Measurements from ENCODE around the gene RFX2.

RFX2 gene

GRCh38 chr19:6068711-6069110, 41.6 kb downstream of the RFX2 start:
- H3K9ac ChIP-seq, result no peak overlapping the region
- H3K4me3 ChIP-seq (IDR thresholded peaks at IDR 0.05; ENCODE audit: insufficient read depth, low read depth, low read length), result no peak overlapping the region
- no peak overlapping the region for H3K4me2 ChIP-seq
- no peak overlapping the region for H3K27ac ChIP-seq
- no peaks in the 10 kb centered on the region for H3K27me3 ChIP-seq (ENCODE audit: insufficient read depth, low read depth)
- no peaks in the 10 kb centered on the region for H4K20me1 ChIP-seq (ENCODE audit: insufficient read depth)
- TF ChIP-seq, protein P1, sequence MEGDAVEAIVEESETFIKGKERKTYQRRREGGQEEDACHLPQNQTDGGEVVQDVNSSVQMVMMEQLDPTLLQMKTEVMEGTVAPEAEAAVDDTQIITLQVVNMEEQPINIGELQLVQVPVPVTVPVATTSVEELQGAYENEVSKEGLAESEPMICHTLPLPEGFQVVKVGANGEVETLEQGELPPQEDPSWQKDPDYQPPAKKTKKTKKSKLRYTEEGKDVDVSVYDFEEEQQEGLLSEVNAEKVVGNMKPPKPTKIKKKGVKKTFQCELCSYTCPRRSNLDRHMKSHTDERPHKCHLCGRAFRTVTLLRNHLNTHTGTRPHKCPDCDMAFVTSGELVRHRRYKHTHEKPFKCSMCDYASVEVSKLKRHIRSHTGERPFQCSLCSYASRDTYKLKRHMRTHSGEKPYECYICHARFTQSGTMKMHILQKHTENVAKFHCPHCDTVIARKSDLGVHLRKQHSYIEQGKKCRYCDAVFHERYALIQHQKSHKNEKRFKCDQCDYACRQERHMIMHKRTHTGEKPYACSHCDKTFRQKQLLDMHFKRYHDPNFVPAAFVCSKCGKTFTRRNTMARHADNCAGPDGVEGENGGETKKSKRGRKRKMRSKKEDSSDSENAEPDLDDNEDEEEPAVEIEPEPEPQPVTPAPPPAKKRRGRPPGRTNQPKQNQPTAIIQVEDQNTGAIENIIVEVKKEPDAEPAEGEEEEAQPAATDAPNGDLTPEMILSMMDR (conservative IDR thresholded peaks at IDR 0.05; ENCODE audit: low read depth, low read length), result no peak
- H3K36me3 ChIP-seq (ENCODE audit: insufficient read depth), result no peaks in the 10 kb centered on the region
- H2AFZ ChIP-seq (ENCODE audit: low read depth), result no peak overlapping the region
- no peaks in the 10 kb centered on the region for H3K79me2 ChIP-seq (ENCODE audit: insufficient read depth, low read depth)
- H3K4me1 ChIP-seq (ENCODE audit: low read depth, poor library complexity, severe bottlenecking), result no peaks in the 10 kb centered on the region

DNA sequence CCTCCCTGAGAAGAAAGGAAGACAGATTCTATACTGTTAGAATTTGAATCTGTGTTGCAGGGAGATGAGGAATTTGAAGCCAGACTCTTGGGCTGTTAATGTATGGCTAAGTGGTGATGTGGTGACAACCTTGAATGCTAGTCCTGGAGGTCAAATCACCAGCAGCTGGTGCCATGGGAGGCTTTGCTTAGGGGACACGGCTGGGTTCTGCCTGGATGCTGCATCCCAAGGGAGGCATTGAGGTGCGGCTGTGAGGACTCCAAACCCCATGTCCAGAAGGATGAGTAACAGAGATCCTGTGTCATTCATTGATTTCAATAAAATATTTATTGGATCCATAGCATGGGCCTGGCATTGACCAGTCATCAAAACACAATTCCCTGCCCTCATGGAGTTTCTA, 42.3 kb downstream of the RFX2 start:
- Histone ChIP-seq H3K4me1 (ENCODE audit: low read depth, poor library complexity, severe bottlenecking) (no peaks in the 10 kb centered on the region), H3K27me3 (ENCODE audit: insufficient read depth, low read depth) (no peaks in the 10 kb centered on the region), H4K20me1 (ENCODE audit: insufficient read depth) (no peaks in the 10 kb centered on the region), H2AFZ (ENCODE audit: low read depth) (no peak overlapping the region), H3K9ac (no peak overlapping the region), H3K27ac (no peak overlapping the region), H3K4me3 (IDR thresholded peaks at IDR 0.05; ENCODE audit: insufficient read depth, low read depth, low read length) (no peak overlapping the region), H3K36me3 (ENCODE audit: insufficient read depth) (no peaks in the 10 kb centered on the region), H3K79me2 (ENCODE audit: insufficient read depth, low read depth) (no peaks in the 10 kb centered on the region), H3K4me2 (no peak overlapping the region)
- TF ChIP-seq, protein P1 (conservative IDR thresholded peaks at IDR 0.05; ENCODE audit: low read depth, low read length), result no peak

DNA sequence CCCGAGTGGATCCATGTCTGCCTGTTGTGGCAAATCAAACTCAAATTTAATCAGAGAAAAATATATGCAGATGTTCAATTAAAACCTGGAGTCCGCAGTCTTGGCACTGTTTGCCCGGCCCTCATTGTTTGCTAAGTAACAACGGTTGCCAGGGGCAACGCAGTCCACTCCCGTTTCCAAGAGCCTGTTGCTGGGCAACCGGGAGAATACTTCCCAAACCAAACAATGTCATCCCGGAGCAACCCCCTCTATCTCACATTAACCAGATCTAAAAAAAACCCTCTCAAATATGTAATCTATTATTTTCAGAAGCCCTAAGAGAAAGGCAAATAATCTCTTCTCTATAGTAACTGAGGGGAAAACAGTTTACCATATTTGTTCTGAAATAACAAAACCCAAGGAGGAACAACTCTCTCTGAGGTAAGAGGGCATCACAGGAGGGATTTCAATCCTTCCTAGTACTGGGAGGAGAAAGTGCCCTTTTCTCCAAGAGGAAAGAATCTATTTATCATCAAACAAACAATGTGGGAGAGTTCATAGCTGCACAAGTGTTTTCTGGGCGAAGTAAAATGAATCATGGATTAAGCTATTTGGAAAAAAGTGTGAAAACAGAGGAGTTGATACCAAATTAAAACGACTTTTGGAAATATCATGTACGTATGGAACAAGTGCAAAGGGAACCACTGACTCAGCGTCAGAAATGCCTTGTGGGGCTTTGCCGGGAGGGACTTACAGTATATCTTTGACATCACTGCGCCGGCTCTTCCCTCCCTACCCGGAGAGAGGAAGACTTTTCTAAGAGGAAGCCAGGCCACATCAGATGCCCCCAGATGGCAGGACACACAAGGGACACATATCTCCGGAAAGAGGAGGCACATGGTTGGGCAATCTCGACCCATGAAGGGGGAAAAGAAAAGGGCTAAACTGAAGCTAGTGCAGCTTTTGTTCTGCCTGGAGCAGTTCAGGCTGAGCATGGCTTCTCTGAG, 43.3 kb downstream of the RFX2 start:
- H3K4me2 ChIP-seq, result no peak overlapping the region
- TF ChIP-seq, protein P1 (conservative IDR thresholded peaks at IDR 0.05; ENCODE audit: low read depth, low read length), result no peak
- no peak overlapping the region for H3K9ac ChIP-seq
- no peaks in the 10 kb centered on the region for H4K20me1 ChIP-seq (ENCODE audit: insufficient read depth)
- no peaks in the 10 kb centered on the region for H3K27me3 ChIP-seq (ENCODE audit: insufficient read depth, low read depth)
- no peak overlapping the region for H2AFZ ChIP-seq (ENCODE audit: low read depth)
- H3K79me2 ChIP-seq (ENCODE audit: insufficient read depth, low read depth), result no peaks in the 10 kb centered on the region
- H3K4me1 ChIP-seq (ENCODE audit: low read depth, poor library complexity, severe bottlenecking), result no peaks in the 10 kb centered on the region
- H3K4me3 ChIP-seq (IDR thresholded peaks at IDR 0.05; ENCODE audit: insufficient read depth, low read depth, low read length), result no peak overlapping the region
- H3K27ac ChIP-seq, result no peak overlapping the region
- H3K36me3 ChIP-seq (ENCODE audit: insufficient read depth), result no peaks in the 10 kb centered on the region

DNA sequence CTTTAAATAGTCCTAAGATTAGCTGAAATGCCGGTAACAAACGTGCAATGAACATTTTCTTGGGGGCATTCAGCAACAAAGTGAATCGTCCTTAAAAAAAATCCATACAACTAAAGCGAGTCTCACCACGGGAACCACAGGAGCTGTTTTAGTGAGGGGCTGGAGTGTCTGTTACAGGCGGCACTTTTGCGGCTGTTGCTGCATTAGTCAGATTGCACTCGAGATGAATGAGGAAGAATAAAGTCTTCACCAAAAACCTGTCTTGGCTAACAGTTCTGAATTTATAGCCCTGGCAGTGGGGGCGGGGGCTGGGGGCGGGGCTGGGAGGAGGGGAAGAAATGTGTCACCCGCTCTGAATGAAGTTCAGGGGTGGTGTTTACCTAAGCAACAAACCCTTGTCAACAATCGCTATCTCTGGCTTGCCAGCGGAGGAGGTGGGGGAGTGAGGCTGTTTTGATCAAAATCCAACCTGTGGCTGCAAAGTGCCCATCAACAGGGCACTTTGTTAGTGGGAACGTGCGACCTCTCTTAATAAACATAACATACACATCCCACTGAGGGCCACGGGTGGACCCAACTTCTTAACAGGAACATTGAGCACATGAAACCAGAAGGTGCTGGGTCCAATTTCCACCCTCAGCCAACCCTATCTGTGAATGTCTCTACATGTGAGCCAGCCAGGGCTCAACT, 44.5 kb downstream of the RFX2 start:
- Histone ChIP-seq H3K4me2 (no peak overlapping the region), H3K9ac (no peak overlapping the region), H3K4me3 (IDR thresholded peaks at IDR 0.05; ENCODE audit: insufficient read depth, low read depth, low read length) (no peak overlapping the region), H3K79me2 (ENCODE audit: insufficient read depth, low read depth) (no peaks in the 10 kb centered on the region), H2AFZ (ENCODE audit: low read depth) (no peak overlapping the region), H3K27me3 (ENCODE audit: insufficient read depth, low read depth) (no peaks in the 10 kb centered on the region), H3K36me3 (ENCODE audit: insufficient read depth) (no peaks in the 10 kb centered on the region), H3K4me1 (ENCODE audit: low read depth, poor library complexity, severe bottlenecking) (no peaks in the 10 kb centered on the region), H3K27ac (no peak overlapping the region), H4K20me1 (ENCODE audit: insufficient read depth) (no peaks in the 10 kb centered on the region)
- TF ChIP-seq, protein P1 (conservative IDR thresholded peaks at IDR 0.05; ENCODE audit: low read depth, low read length), result no peak

Data from KMS-11 (cell line).